K562 (cell line): ENCODE results near the gene TSPAN13. TPM values are rescaled to one million over a fixed set of nuclear protein-coding genes. Genes with fewer than 3 reads are reported as not detected.
A peak's percentile ranks its signal among the peaks of the same experiment; 100 is the strongest.

Source experiments
- ADNP ChIP-seq: fragments of 200-800 bp; sonication (Bioruptor generic); IDR thresholded peaks from 2 replicates; pipeline ENCODE4 v1.6.1; 2016; ENCODE audit warnings: missing genetic modification characterization, missing compliant biosample characterization
- ARID1B ChIP-seq: fragments of 450-650 bp; IDR thresholded peaks from 2 replicates; pipeline ENCODE4 v1.6.1; 2016; ENCODE audit warnings: antibody characterized with exemption, mild to moderate bottlenecking, inconsistent platforms
- ATF6 ChIP-seq: sonication (generic); formaldehyde crosslinking; IDR thresholded peaks from 2 replicates; pipeline ENCODE4 v1.4.0; 2020; ENCODE audit warnings: mild to moderate bottlenecking, missing genetic modification reagents
- CBFB ChIP-seq: sonication (generic); formaldehyde crosslinking; IDR thresholded peaks from 2 replicates; pipeline ENCODE4 v1.4.0; 2020; ENCODE audit warnings: mild to moderate bottlenecking, missing genetic modification reagents
- CHAMP1 ChIP-seq: fragments of 450-650 bp; IDR thresholded peaks from 2 replicates; pipeline ENCODE4 v1.6.1; 2016; ENCODE audit warnings: mild to moderate bottlenecking
- COPS2 ChIP-seq: fragments of 450-650 bp; conservative IDR thresholded peaks from 2 replicates; pipeline ENCODE4 v1.6.1; 2016; ENCODE audit warnings: mild to moderate bottlenecking, moderate library complexity
- HEY1 ChIP-seq: fragments of 250-450 bp; sonication (Bioruptor Pico); IDR thresholded peaks from 2 replicates; pipeline ENCODE4 v1.5.0; 2020; ENCODE audit warnings: mild to moderate bottlenecking, moderate library complexity, borderline replicate concordance
- HLTF ChIP-seq: fragments of 450-650 bp; IDR thresholded peaks from 2 replicates; pipeline ENCODE4 v1.6.1; 2016
- IRF1 ChIP-seq: sonication (generic); formaldehyde crosslinking; IDR thresholded peaks from 2 replicates; pipeline ENCODE4 v1.8.0; 2022; ENCODE audit warnings: missing genetic modification reagents, mild to moderate bottlenecking, borderline replicate concordance
- KAT8 ChIP-seq: fragments of 450-650 bp; IDR thresholded peaks from 2 replicates; pipeline ENCODE4 v1.6.1; 2016; ENCODE audit warnings: low read depth, mild to moderate bottlenecking
- KDM2B ChIP-seq: fragments of 250-450 bp; sonication (Bioruptor Pico); IDR thresholded peaks from 2 replicates; pipeline ENCODE4 v1.8.0; 2021; ENCODE audit warnings: mild to moderate bottlenecking, moderate library complexity
- PHB ChIP-seq: fragments of 250-450 bp; sonication (Bioruptor Pico); IDR thresholded peaks from 2 replicates; pipeline ENCODE4 v1.5.0; 2021
- PHB2 ChIP-seq: fragments of 450-650 bp; IDR thresholded peaks from 2 replicates; pipeline ENCODE4 v1.6.1; 2017; ENCODE audit warnings: low read depth
- SP2 ChIP-seq: IDR thresholded peaks from 2 replicates; pipeline ENCODE4 v1.6.1; 2011; ENCODE audit warnings: mild to moderate bottlenecking, low read depth, low read length, moderate library complexity; ENCODE audit not compliant: poor library complexity, severe bottlenecking; ENCODE audit errors: extremely low read depth
- STAT5B ChIP-seq: fragments of 250-450 bp; sonication (Bioruptor Pico); IDR thresholded peaks from 2 replicates; pipeline ENCODE4 v1.8.0; 2021; ENCODE audit warnings: mild to moderate bottlenecking, inconsistent platforms
- ZC3H4 ChIP-seq: sonication (generic); formaldehyde crosslinking; IDR thresholded peaks from 2 replicates; pipeline ENCODE4 v1.9.0; 2021; ENCODE audit warnings: missing genetic modification reagents, borderline replicate concordance
- ZEB2 ChIP-seq: fragments of 450-650 bp; IDR thresholded peaks from 2 replicates; pipeline ENCODE4 v1.6.1; 2016
- ZNF263 ChIP-seq: sonication (generic); formaldehyde crosslinking; IDR thresholded peaks from 2 replicates; pipeline ENCODE4 v1.8.0; 2022; ENCODE audit warnings: mild to moderate bottlenecking, missing genetic modification reagents, borderline replicate concordance
- ZNF398 ChIP-seq: fragments of 250-450 bp; sonication (Bioruptor Pico); IDR thresholded peaks from 2 replicates; pipeline ENCODE4 v1.8.0; 2021; ENCODE audit warnings: moderate library complexity, mild to moderate bottlenecking, inconsistent platforms
- ZNF830 ChIP-seq: fragments of 250-450 bp; sonication (Bioruptor Pico); IDR thresholded peaks from 2 replicates; pipeline ENCODE4 v1.5.0; 2021; ENCODE audit warnings: mild to moderate bottlenecking
- polyA plus RNA-seq, 8 experiments: library from polyadenylated mRNA; depleted of rRNA in 4 of 8; stranded (reverse) in 5 of 8; unstranded in 3 of 8; fragments of >200 nt; fragmentation: Nextera tagmentation in 2 of 8; fragmentation: Illumina TruSeq in 1 of 8; extraction: Ambion mirVana in 2 of 8; extraction: Trizol in 1 of 8; gene quantifications; 2 replicates each; pipeline versions ENCODE4 v1.2.1 to v1.2.3, GENCODE V29; 2011 to 2014; ENCODE audit warnings: inconsistent platforms in 1 of 8, missing spikeins in 1 of 8
- total RNA-seq, 7 experiments: library from RNA; depleted of rRNA in 6 of 7; stranded (reverse); fragments of >200 nt in 6 of 7; fragmentation: Illumina TruSeq in 2 of 7; extraction: Trizol in 2 of 7; gene quantifications; 2 replicates each; pipeline versions ENCODE4 v1.2.1 to v1.2.3, GENCODE V29; 2011 to 2021; ENCODE audit warnings: low replicate concordance in 1 of 7

The TSPAN13 gene
- total and polyA plus RNA-seq, 9 of the 15 experiments (the other 6 are each of a cell fraction or from before 2014, with no cell fraction given) = 7.8 to 46.3 (median 20.0) TPM

- no peak for TF ChIP-seq KAT8
- no peak for TF ChIP-seq ZNF398 (CRISPR knock-in tag)
- no peak for TF ChIP-seq ZEB2
- no peak for TF ChIP-seq ATF6 (CRISPR knock-in tag)
- TF ChIP-seq PHB (CRISPR knock-in tag) = no peak
- TF ChIP-seq ZNF263 (CRISPR knock-in tag) = no peak
- TF ChIP-seq PHB2 = no peak
- TF ChIP-seq COPS2 = no peak
- TF ChIP-seq KDM2B (CRISPR knock-in tag) = no peak
- no peak for TF ChIP-seq ADNP
- no peak for TF ChIP-seq ZNF830 (CRISPR knock-in tag)
- no peak for TF ChIP-seq IRF1 (CRISPR knock-in tag)
- no peak for TF ChIP-seq HLTF
- no peak for TF ChIP-seq HEY1
- TF ChIP-seq ZC3H4 (CRISPR knock-in tag) = 0 out of 2 replicates have a peak, but pooled peaks have one; percentile 78
- no peak for TF ChIP-seq CHAMP1
- no peak for TF ChIP-seq CBFB
- no peak for TF ChIP-seq SP2
- TF ChIP-seq ARID1B = 0 out of 2 replicates have a peak, but pooled peaks have one; percentile 18
- no peak for TF ChIP-seq STAT5B (CRISPR knock-in tag)
Observed at GRCh38 chr7:16753932-16754855, 639 bp downstream of the TSPAN13 start (continued).
